Measurements from ENCODE around the gene ZFHX3. TPM values are rescaled to one million over a fixed set of nuclear protein-coding genes. Genes with fewer than 3 reads are reported as not detected.

The ZFHX3 gene
- total and polyA plus RNA-seq, 10 of the 15 experiments (the other 5 are each of a cell fraction or from before 2014, with no cell fraction given) = 0.68 to 8.6 (median 2.0) TPM

DNA sequence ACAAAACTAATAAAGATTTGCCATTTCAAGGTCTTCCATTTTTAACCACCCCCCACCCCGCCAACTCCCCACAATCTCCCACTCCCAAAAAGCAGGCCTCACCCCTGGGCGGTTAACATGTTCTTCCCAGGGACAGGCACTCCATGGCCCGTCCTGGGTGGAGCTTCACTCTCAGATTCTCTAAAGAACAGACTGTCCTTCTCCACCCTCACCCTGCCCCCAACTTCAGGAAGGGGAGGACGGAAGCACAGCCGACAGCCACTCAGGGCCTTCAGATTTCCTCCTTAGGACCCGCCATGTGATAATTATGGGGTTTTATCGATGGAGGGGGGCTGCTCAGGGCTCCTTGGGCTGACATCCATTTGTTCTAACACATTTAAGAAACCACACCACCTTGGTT is 61.9 kb downstream of the ZFHX3 start:
- CTCF ChIA-PET = no interaction called here
- Histone ChIP-seq H3K79me2 (ENCODE audit: control insufficient read depth, insufficient read depth, low read length) (no peaks in the 10 kb centered on the region; the same call in 1 of the 2 replicates), H3K4me1 (ENCODE audit: control insufficient read depth, insufficient read depth, low read length) (no peaks in the 10 kb centered on the region), H3K9ac (ENCODE audit: control insufficient read depth, insufficient read depth, low read length) (no peak overlapping the region), H3K27ac (ENCODE audit: control insufficient read depth, insufficient read depth) (no peak overlapping the region), H3K4me2 (ENCODE audit: control insufficient read depth, insufficient read depth) (no peak overlapping the region), H2AFZ (ENCODE audit: control insufficient read depth, low read depth, low read length) (no peak overlapping the region), H3K36me3 (ENCODE audit: control insufficient read depth in 2 of 2, insufficient read depth in 2 of 2, low read length in 1 of 2) (no peaks in the 10 kb centered on the region), H3K4me3 (no peak overlapping the region), H3K9me3 (replicated peaks; ENCODE audit: control insufficient read depth, insufficient read depth, low read length) (no peaks in the 10 kb centered on the region), H4K20me1 (ENCODE audit: control insufficient read depth, insufficient read depth) (no peaks in the 10 kb centered on the region; the same call in 1 of the 2 replicates), H3K27me3 (replicated peaks in 1 of 2; ENCODE audit: control insufficient read depth in 2 of 2, insufficient read depth in 2 of 2, low read length in 1 of 2) (no peaks in the 10 kb centered on the region)
- SMC1A ChIA-PET (ENCODE audit: uncharacterized antibody, unreplicated experiment) = no interaction called here
- RAD21 ChIA-PET (ENCODE audit: unreplicated experiment) = interaction anchor here (1.0 kb wide), 1 partner anchor 54 kb away, joined by 3 read pairs; no protein-coding TSS in a partner anchor
- DNase-seq (ENCODE audit: low read depth, low spot score) (no peak), FAIRE-seq (no peak), ATAC-seq (no peak)
- POLR2A ChIA-PET = interaction anchor here (0.5 kb wide), 1 partner anchor 59 kb away, joined by 5 read pairs; no protein-coding TSS in a partner anchor
- TF ChIP-seq FOXK2 (IDR thresholded peaks at IDR 0.05) = no peak
- no peak for TF ChIP-seq EP300 (IDR thresholded peaks at IDR 0.05; ENCODE audit: borderline replicate concordance in 1 of 2, control insufficient read depth in 1 of 2, low read depth in 2 of 2, low read length in 2 of 2)
- no peak for TF ChIP-seq PAX8 (IDR thresholded peaks at IDR 0.05)
- no peak for TF ChIP-seq EZH2 (IDR thresholded peaks at IDR 0.05; ENCODE audit: borderline replicate concordance, control insufficient read depth, low read depth, low read length)
- TF ChIP-seq, protein P1, sequence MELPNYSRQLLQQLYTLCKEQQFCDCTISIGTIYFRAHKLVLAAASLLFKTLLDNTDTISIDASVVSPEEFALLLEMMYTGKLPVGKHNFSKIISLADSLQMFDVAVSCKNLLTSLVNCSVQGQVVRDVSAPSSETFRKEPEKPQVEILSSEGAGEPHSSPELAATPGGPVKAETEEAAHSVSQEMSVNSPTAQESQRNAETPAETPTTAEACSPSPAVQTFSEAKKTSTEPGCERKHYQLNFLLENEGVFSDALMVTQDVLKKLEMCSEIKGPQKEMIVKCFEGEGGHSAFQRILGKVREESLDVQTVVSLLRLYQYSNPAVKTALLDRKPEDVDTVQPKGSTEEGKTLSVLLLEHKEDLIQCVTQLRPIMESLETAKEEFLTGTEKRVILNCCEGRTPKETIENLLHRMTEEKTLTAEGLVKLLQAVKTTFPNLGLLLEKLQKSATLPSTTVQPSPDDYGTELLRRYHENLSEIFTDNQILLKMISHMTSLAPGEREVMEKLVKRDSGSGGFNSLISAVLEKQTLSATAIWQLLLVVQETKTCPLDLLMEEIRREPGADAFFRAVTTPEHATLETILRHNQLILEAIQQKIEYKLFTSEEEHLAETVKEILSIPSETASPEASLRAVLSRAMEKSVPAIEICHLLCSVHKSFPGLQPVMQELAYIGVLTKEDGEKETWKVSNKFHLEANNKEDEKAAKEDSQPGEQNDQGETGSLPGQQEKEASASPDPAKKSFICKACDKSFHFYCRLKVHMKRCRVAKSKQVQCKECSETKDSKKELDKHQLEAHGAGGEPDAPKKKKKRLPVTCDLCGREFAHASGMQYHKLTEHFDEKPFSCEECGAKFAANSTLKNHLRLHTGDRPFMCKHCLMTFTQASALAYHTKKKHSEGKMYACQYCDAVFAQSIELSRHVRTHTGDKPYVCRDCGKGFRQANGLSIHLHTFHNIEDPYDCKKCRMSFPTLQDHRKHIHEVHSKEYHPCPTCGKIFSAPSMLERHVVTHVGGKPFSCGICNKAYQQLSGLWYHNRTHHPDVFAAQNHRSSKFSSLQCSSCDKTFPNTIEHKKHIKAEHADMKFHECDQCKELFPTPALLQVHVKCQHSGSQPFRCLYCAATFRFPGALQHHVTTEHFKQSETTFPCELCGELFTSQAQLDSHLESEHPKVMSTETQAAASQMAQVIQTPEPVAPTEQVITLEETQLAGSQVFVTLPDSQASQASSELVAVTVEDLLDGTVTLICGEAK (IDR thresholded peaks at IDR 0.05; ENCODE audit: borderline replicate concordance) = no peak
- no peak for TF ChIP-seq ZNF274 (IDR thresholded peaks at IDR 0.05; ENCODE audit: insufficient read depth, insufficient read length)
- no peak for TF ChIP-seq ZNF207 (IDR thresholded peaks at IDR 0.05; ENCODE audit: borderline replicate concordance)
- TF ChIP-seq NR2C1 (IDR thresholded peaks at IDR 0.05) = no peak
- intact Hi-C loops (cut with micrococcal nuclease; ENCODE audit: unreplicated experiment) (no loop called here), in situ Hi-C loops (cut with MboI) (no loop called here)
- 75% methylated on average over 7 of the region's 7 CpGs for WGBS (ENCODE audit: insufficient coverage, insufficient replicate concordance, low lambda C conversion rate, missing lambda C conversion rate)
- BruUV-seq (replicated peaks) = no TSS peak
